Stomach smooth muscle (tissue), 2 donors: ENCODE measurements around the gene HOXD4.

ENCODE experiments used
- H3K27ac ChIP-seq: one replicate; pipeline ENCODE4 v1.7.0; 2013; ENCODE audit warnings: mild to moderate bottlenecking, low read length, inconsistent platforms
- H3K27me3 ChIP-seq, 2 donors: one replicate each; pipeline ENCODE4 v1.7.0; 2013; ENCODE audit warnings: low read length in 2 of 2; ENCODE audit not compliant: insufficient read depth in 2 of 2, control insufficient read depth in 1 of 2
- H3K36me3 ChIP-seq, 2 donors: one replicate each; pipeline ENCODE4 v1.7.0; 2013; ENCODE audit warnings: low read length in 2 of 2; ENCODE audit not compliant: control insufficient read depth in 2 of 2, insufficient read depth in 2 of 2
- H3K4me1 ChIP-seq: one replicate; pipeline ENCODE4 v1.7.0; 2013; ENCODE audit warnings: low read length; ENCODE audit not compliant: control insufficient read depth, insufficient read depth
- H3K4me3 ChIP-seq, 2 donors: one replicate each; pipeline ENCODE4 v1.7.0; 2013; ENCODE audit warnings: low read length in 2 of 2
- H3K9ac ChIP-seq, 2 donors: one replicate each; pipeline ENCODE4 v1.7.0; 2013; ENCODE audit warnings: low read length in 2 of 2, mild to moderate bottlenecking in 1 of 2
- H3K9me3 ChIP-seq, 2 donors: one replicate each; pipeline ENCODE4 v1.7.0; 2013; ENCODE audit warnings: low read length in 2 of 2; ENCODE audit not compliant: control insufficient read depth in 2 of 2
- donor health status: healthy.
- donor health status: Pancreatic carcinoma.

Gene HOXD4

GRCh38 chr2:176130147-176130956 is 21.0 kb upstream of the HOXD4 start:
- no peak overlapping the region for H3K9ac ChIP-seq
- no peak overlapping the region for H3K27ac ChIP-seq
- H3K36me3 ChIP-seq = no peaks in the 10 kb centered on the region
- peak overlapping the region; percentile 12 to 59 for H3K4me3 ChIP-seq
- H3K4me1 ChIP-seq = peaks cover 19% of the 10 kb centered on the region
- H3K27me3 ChIP-seq = peaks cover 71 to 91% of the 10 kb centered on the region in 2 donors
- peaks cover 0 to 3% of the 10 kb centered on the region in 2 donors for H3K9me3 ChIP-seq

DNA sequence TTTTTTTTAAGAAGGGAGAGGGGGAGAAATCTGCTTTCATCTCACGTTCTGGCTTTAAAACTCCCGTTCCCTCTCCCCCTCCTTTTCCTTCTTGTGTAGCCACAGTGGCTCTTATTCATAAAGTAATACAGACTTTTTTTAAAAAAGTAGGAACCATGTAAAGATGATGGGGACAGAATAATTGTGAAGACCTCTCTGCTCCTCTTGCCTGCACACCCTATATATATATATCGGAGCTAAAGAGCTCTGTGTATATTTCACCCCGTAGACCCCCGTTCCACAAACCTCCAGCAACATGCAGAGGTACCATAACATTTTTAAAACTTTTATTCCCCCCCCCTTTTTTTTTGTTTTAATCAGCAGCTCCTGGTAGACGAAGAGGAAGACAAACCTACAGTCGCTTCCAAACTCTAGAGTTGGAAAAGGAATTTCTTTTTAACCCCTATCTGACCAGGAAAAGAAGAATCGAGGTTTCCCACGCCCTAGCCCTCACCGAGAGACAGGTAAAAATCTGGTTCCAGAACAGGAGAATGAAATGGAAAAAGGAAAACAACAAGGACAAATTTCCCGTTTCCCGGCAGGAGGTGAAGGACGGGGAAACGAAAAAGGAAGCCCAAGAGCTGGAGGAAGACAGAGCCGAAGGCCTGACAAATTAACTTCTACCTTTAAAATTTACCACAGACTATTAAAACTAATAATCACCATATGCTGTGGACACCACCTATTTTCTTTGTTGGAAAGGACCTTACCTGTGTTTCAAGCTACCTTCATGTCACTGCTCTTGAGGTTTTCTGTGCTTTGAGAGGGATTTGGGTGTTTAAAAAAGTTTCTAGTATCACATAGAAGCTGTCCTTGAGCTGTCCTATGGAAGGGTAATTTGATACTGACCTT is 20.1 kb upstream of the HOXD4 start:
- Histone ChIP-seq H3K4me3 (peak overlapping the region in 1 of 2 donors; percentile 59), H3K36me3 (no peaks in the 10 kb centered on the region), H3K4me1 (peaks cover 25% of the 10 kb centered on the region), H3K27me3 (peaks cover 71 to 91% of the 10 kb centered on the region in 2 donors), H3K9ac (no peak overlapping the region), H3K9me3 (peaks cover 0 to 3% of the 10 kb centered on the region in 2 donors), H3K27ac (no peak overlapping the region)

DNA sequence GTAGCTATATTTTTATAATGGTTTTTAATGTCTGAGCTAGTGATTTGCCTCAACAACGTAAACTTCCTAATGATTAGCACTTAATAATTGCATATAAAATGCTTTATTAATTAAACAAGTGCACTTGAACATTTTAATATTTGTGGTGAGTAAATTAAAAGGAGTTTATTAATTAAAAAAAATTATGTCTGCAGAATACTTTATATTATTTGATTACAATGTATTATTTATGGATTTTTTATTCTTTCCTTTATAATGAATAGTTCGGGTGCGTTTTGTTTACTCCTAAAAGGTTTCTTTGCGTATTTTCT is 19.5 kb upstream of the HOXD4 start:
- peaks cover 71 to 93% of the 10 kb centered on the region in 2 donors for H3K27me3 ChIP-seq
- H3K4me3 ChIP-seq = no peak overlapping the region
- no peaks in the 10 kb centered on the region for H3K36me3 ChIP-seq
- peaks cover 0 to 3% of the 10 kb centered on the region in 2 donors for H3K9me3 ChIP-seq
- no peak overlapping the region for H3K27ac ChIP-seq
- no peak overlapping the region for H3K9ac ChIP-seq
- peaks cover 29% of the 10 kb centered on the region for H3K4me1 ChIP-seq

GRCh38 chr2:176132205-176133171 is 18.9 kb upstream of the HOXD4 start:
- Histone ChIP-seq H3K36me3 (no peaks in the 10 kb centered on the region), H3K9ac (no peak overlapping the region), H3K4me1 (peaks cover 31% of the 10 kb centered on the region), H3K4me3 (no peak overlapping the region), H3K9me3 (peaks cover 0 to 3% of the 10 kb centered on the region in 2 donors), H3K27me3 (peaks cover 74 to 94% of the 10 kb centered on the region in 2 donors), H3K27ac (no peak overlapping the region)

DNA sequence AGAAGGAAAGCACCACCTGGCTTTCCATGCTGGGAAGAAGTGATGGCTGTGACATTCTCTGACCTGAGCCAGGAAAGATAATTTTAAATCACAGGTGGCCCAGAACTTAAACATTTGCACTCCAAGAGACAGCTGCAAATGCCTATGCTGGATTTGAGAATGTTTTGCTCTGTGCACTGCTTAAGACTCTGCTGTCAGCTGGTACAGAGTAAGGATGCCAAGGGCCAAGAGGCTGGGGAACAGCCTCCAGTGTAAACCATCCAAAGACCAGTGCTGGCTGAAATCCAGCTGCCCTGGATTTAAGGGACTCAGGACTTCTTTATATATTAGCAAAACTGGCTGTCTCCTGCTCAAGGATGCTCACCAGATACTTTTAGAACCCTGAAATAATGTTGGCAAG is 18.0 kb upstream of the HOXD4 start:
- peaks cover 0 to 3% of the 10 kb centered on the region in 2 donors for H3K9me3 ChIP-seq
- no peak overlapping the region for H3K27ac ChIP-seq
- no peak overlapping the region for H3K9ac ChIP-seq
- H3K27me3 ChIP-seq = peaks cover 75 to 94% of the 10 kb centered on the region in 2 donors
- H3K4me3 ChIP-seq = no peak overlapping the region
- peaks cover 31% of the 10 kb centered on the region for H3K4me1 ChIP-seq
- H3K36me3 ChIP-seq = no peaks in the 10 kb centered on the region

- peaks cover 29% of the 10 kb centered on the region for H3K4me1 ChIP-seq
- H3K27ac ChIP-seq = no peak overlapping the region
- H3K9me3 ChIP-seq = peaks cover 0 to 3% of the 10 kb centered on the region in 2 donors
- no peak overlapping the region for H3K9ac ChIP-seq
- H3K27me3 ChIP-seq = peaks cover 75 to 94% of the 10 kb centered on the region in 2 donors
- H3K36me3 ChIP-seq = no peaks in the 10 kb centered on the region
- H3K4me3 ChIP-seq = no peak overlapping the region
Observed at GRCh38 chr2:176134035-176134434, 17.3 kb upstream of the HOXD4 start.

DNA sequence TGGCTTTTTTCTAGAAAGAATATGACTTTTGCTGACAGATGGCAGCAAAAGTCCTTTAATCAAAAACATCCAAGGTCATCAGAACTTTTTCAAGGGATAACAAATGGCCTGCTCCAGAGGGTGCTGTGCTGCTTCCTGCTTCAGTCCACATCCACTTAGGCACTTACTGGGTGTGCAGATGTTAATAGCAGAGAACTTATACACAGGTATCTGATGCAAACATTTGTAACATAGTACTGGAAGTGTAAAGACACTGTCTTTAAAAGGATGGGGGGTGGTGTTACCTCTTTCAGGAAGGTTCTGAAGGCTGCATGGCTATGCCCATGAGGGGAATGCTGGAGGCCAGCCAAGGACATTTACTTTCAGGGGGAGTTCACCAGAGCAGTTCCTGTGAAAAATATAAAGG is 16.3 kb upstream of the HOXD4 start:
- H3K4me3 ChIP-seq = no peak overlapping the region
- H3K27ac ChIP-seq = no peak overlapping the region
- peaks cover 79 to 95% of the 10 kb centered on the region in 2 donors for H3K27me3 ChIP-seq
- peaks cover 28% of the 10 kb centered on the region for H3K4me1 ChIP-seq
- H3K36me3 ChIP-seq = no peaks in the 10 kb centered on the region
- peaks cover 0 to 3% of the 10 kb centered on the region in 2 donors for H3K9me3 ChIP-seq
- H3K9ac ChIP-seq = no peak overlapping the region

DNA sequence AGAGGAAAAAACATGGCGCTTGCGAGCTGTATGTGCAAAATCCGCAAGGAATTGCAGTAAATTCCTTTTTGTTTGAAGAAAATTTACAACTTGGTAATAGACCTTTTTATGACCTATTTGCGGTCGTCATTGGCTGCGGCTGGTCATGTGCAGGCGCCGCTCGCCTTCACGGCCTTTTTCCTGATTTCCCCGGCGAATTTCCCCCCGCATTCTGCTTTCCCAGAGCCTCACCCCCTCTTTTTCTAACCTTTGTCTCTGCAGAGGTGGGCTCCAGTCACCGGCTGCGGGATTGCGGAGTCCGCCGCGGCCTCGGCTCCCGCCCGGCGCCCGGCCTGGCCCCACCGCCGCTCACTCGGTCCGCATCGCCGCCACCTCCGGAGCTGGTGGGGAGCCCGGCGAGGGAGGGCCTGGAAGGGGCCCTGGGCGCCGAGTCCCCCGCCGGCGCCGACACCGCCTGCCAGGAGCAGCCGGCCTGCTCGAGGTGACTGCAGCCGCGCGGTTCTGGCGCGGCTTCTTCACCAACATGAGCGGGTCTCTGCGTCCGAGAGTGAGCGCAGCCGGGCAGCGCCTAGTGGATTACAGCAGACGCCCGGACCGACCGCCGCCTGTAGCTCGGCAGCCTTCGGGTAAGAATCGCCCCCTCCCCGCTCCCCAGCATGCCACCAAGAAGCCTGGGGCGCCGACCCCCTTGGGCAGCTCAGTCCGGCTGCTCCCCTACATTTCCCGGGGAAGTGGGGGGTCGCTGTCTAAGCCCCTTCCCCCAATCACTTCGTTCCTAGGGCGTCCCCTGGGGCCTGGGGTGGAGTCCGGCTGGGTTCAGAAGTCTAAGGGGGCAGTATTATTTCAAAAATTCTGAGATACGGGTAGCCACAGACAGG is 14.7 kb upstream of the HOXD4 start:
- peak overlapping the region in 1 of 2 donors; percentile 5 for H3K9ac ChIP-seq
- peaks cover 0 to under 1% of the 10 kb centered on the region in 2 donors for H3K9me3 ChIP-seq
- H3K36me3 ChIP-seq = no peaks in the 10 kb centered on the region
- H3K4me1 ChIP-seq = peaks cover 24% of the 10 kb centered on the region
- no peak overlapping the region for H3K27ac ChIP-seq
- peaks cover 80 to 92% of the 10 kb centered on the region in 2 donors for H3K27me3 ChIP-seq
- peak overlapping the region; percentile 26 to 64 for H3K4me3 ChIP-seq

- Histone ChIP-seq H3K4me3 (peak overlapping the region in 1 of 2 donors; percentile 64), H3K9ac (no peak overlapping the region), H3K36me3 (no peaks in the 10 kb centered on the region), H3K9me3 (no peaks in the 10 kb centered on the region), H3K27me3 (peaks cover 80 to 90% of the 10 kb centered on the region in 2 donors), H3K27ac (no peak overlapping the region), H3K4me1 (peaks cover 24% of the 10 kb centered on the region)
Observed at GRCh38 chr2:176137252-176137580, 14.1 kb upstream of the HOXD4 start.
